T-helper 2 cell treated with Interferon-gamma antibody and Interleukin-4, amounts not matched to agents 5 μg/mL and 100 μg/mL, for 36 hours (primary cell): Measurements from ENCODE around the gene COL5A1.

Experiments
- DNase-seq: peaks from one replicate; pipeline ENCODE4 v3.0.0; 2021; ENCODE audit warnings: low spot score
- H3K27ac Mint-ChIP-seq: one replicate; pipeline ENCODE4 v1.8.0; 2021; ENCODE audit warnings: mild to moderate bottlenecking, mixed read lengths
- H3K27me3 Mint-ChIP-seq: one replicate; pipeline ENCODE4 v1.8.0; 2021; ENCODE audit warnings: low read depth, mixed read lengths
- H3K36me3 Mint-ChIP-seq: one replicate; pipeline ENCODE4 v1.8.0; 2021; ENCODE audit warnings: low read depth, mixed read lengths
- H3K4me1 Mint-ChIP-seq: one replicate; pipeline ENCODE4 v1.8.0; 2021; ENCODE audit warnings: low read depth, mixed read lengths
- H3K4me3 Mint-ChIP-seq: one replicate; pipeline ENCODE4 v1.8.0; 2022; ENCODE audit warnings: mild to moderate bottlenecking, moderate library complexity, mixed read lengths
- H3K9me3 Mint-ChIP-seq: one replicate; pipeline ENCODE4 v1.8.0; 2021; ENCODE audit warnings: mixed read lengths

The COL5A1 gene

DNA sequence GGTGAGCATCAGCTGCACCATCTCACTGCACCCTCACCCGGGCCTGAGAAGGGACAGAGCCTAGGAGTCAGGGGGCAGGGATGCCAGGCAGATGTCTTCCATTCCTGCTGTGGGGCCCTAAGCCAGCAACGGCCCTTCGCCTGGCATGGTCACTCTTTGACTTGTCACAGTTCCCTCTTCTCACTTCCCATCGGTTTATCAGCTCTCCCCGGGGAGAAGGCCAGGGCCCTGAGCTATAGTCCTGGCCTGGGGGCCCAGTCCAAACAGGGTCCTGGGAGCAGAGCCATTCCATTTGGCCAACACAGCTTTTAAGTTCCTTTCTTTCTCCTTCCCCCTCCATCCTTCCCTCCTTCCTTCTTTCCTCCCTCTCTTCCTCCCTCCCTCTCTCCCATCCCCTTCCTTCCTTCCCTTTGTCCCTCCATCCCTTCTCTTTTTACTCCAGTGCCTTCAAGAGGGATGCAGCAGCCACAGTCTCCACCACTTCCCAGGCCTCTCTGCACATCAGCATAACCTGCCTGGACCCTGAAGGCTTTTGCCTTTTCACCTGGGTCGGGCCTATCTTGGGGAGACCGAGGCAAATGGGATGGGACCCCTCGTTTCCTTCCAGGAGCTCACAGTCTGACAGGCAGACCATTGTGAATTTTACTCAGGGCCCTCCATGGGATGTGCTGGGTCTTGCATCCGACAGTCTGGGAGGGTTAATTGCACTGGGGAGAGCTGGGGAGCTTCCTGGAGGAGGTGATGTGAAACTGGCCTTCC is 4.2 kb downstream of the COL5A1 start:
- Mint-ChIP-seq H3K4me3 (no peak overlapping the region), H3K36me3 (no peaks in the 10 kb centered on the region), H3K27me3 (peaks cover 8% of the 10 kb centered on the region), H3K27ac (no peak overlapping the region), H3K4me1 (no peaks in the 10 kb centered on the region), H3K9me3 (no peaks in the 10 kb centered on the region)
- no peak for DNase-seq

DNA sequence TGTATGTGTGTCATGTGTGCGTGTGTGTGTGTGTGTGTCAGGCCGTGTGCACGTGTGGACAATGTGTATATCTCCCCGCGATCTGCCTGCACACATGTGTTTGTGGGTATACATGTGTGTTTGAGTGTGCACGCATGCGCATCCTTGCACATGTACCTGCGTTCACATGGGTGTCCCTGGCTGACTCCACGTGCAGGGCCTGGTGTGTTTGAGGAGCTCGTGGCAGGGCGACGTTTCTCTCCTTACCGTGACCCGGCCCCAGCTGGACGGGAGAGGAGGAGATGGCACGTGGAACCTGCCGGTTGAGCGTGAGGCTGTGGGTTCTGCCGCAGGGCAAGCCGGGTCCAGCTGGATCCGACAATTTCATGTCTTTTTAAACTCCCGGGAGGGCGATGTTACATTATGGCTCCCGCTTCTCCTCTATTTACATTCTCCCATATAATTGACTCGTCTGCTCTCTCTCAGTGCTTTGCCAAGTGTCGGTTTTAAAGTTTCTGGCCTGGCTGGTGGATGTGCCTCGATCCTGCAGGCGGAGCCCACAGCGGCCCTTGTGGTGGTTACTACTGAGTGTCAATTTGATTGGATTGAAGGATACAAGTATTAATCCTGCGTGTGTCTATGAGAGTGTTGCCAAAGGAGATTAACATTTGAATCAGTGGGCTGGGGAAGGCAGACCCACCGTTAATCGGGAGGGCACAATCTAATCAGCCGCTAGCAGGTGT is 5.9 kb downstream of the COL5A1 start:
- H3K4me3 Mint-ChIP-seq: no peak overlapping the region
- no peak overlapping the region for H3K27ac Mint-ChIP-seq
- no peaks in the 10 kb centered on the region for H3K9me3 Mint-ChIP-seq
- H3K4me1 Mint-ChIP-seq: no peaks in the 10 kb centered on the region
- no peak for DNase-seq
- no peaks in the 10 kb centered on the region for H3K36me3 Mint-ChIP-seq
- peaks cover 7% of the 10 kb centered on the region for H3K27me3 Mint-ChIP-seq

DNA sequence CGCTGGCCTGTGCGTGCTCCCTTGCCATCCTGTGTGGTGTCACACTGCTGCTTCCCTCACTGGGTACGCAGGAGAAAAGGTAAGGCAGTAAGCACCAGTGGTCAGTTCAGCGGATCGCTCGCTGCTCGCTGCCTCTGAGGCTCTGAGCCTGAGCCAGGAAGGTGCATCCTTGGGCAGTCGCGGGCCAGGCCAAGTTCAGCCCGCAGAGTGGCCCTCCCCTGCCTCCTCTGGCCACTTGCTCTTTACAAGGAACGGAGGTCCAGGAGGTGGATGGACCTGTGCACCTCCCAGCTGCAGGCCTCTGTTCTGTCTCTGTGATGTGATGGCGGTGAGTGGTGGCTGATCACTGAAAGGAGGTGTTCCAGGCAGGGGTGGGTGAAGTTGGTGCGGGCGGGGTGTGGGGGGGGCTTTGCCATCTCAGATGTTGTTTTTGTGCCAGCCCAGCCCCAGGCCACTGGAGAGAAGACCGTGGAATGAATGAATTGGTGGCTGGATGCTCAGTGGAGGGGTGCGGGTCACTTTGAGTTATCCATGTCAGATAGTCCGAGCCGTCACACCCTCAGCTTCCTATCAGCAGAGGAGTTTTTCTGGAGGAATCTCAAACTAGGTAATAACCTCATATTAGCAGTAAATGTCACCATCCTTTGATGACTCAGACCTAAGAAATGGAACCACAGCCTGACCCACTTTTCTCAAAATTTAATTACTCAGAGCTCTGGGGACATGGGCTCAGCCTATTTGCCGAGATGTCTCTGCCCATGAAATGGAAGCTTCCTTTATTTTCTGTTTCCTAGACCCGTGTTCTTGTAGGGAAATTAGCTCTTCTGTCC is 7.3 kb downstream of the COL5A1 start:
- Mint-ChIP-seq H3K4me1 (no peaks in the 10 kb centered on the region), H3K36me3 (no peaks in the 10 kb centered on the region), H3K9me3 (no peaks in the 10 kb centered on the region), H3K4me3 (no peak overlapping the region), H3K27ac (no peak overlapping the region), H3K27me3 (no peaks in the 10 kb centered on the region)
- no peak for DNase-seq

DNA sequence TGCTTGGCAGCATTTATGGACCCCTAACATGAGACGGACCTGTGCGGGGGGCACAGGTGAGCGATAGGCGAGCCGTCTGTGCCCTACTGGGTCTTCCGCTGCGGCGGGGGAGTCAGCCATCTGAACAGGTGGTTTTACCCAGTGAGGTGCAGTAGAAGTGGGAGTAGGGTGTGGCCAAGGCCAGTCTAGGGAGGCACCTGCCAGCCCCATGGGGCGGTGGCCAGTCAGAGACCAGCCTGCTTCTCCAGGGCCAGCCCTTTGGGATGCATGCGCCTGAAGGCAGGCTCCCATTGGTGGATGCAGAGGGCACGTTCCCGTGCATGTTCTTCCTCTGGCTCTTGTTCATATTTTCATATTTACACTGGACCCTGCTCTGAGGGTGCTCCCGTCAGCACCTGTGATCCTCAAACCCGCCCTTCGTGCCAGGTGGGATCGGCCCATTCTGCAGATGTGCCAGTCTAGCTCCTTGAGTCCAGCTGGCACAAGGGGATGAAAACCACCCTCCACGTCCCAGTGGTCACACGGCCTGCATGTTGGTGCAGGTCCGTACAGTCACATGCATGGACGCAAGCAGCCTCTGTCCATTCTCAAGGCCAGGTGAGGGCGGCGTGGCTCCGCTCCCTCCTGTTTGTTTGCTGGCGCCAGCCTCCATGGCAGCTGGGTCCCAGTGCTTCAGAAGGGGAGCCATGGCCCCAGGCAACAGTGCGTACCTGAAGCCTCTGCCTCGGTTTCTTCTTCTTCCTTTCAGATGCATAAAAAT is 9.0 kb downstream of the COL5A1 start:
- DNase-seq: no peak
- H3K4me1 Mint-ChIP-seq: no peaks in the 10 kb centered on the region
- no peaks in the 10 kb centered on the region for H3K27me3 Mint-ChIP-seq
- no peaks in the 10 kb centered on the region for H3K9me3 Mint-ChIP-seq
- no peaks in the 10 kb centered on the region for H3K36me3 Mint-ChIP-seq
- no peak overlapping the region for H3K4me3 Mint-ChIP-seq
- no peak overlapping the region for H3K27ac Mint-ChIP-seq

DNA sequence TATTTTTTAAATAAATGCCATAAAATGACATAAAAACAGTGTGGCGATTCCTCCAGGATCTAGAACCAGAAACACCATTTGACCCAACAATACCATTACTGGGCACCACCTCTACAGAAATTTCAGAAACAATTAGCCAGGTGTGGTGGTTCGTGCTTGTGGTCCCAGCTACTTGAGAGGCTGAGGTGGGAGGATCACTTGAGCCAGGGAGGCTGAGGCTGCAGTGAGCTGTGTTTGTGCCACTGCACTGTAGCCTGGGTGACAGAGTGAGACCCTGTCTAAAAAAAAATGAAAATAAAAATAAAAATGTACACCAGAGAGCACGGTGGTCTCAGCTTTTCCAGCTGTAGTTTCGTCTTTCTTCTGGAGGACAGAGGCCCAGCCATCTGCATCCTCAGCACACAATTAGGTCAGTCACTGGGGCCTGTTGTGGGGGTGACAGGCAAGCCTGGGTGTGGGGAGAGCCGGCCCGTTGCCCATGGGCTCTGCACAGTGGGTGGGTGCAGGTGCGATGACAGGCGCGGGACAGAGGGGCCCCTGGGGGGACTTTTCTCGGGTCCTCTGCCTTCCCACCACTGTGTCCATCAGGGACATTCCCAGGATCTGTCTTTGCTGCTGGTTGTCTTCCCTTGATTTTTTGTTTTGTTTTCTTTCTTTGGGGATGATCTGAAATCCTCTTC is 9.8 kb downstream of the COL5A1 start:
- DNase-seq: no peak
- Mint-ChIP-seq H3K4me3 (no peak overlapping the region), H3K27ac (no peak overlapping the region), H3K27me3 (no peaks in the 10 kb centered on the region), H3K36me3 (no peaks in the 10 kb centered on the region), H3K9me3 (no peaks in the 10 kb centered on the region), H3K4me1 (no peaks in the 10 kb centered on the region)

DNA sequence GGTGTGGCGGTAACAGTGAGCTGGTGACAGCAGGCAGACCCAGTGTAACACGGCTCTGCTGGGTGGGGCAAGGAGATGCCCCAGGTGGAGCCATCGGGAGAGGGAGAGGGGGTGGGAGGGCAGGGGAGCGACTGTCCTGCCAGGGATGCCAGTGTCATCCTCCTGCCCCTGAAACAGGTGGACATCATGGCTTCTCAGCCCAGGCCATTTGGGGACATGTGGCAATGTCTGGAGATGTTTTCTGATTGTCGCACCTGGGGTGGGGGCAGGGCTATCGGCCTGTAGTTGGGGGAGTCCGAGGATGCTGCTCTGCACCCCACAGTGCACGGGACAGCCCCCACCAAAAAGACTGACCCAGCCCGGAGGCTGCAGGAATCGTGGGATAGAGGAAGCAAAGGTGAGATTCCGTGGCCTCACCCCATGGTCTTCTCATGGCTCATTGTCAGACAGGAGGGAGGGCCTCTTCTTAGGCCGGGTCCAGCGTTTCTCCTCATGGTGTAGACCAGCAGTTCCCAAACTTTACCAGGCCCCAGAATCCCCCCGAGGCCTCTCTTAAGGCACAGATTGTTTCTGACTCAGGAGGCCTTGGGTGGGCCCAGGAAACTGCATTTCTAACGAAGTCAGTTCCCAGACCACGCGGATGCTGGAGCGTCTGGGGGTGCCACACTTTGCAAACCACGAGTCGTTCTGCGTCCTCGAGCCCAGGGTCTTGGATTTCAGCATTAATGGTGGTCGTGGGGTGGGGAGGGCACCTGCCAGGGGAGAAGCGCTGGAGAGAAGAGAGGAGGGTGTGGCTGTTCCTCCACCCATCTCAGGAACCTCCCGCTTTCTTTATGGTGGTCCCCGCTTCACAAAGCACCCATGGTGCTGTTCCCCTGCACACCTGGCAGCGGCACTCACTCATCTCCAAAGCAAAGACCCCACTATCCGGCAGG is 11.0 kb downstream of the COL5A1 start:
- Mint-ChIP-seq H3K4me3 (no peak overlapping the region), H3K9me3 (no peaks in the 10 kb centered on the region), H3K27ac (no peak overlapping the region), H3K4me1 (no peaks in the 10 kb centered on the region), H3K27me3 (no peaks in the 10 kb centered on the region), H3K36me3 (no peaks in the 10 kb centered on the region)
- no peak for DNase-seq

DNA sequence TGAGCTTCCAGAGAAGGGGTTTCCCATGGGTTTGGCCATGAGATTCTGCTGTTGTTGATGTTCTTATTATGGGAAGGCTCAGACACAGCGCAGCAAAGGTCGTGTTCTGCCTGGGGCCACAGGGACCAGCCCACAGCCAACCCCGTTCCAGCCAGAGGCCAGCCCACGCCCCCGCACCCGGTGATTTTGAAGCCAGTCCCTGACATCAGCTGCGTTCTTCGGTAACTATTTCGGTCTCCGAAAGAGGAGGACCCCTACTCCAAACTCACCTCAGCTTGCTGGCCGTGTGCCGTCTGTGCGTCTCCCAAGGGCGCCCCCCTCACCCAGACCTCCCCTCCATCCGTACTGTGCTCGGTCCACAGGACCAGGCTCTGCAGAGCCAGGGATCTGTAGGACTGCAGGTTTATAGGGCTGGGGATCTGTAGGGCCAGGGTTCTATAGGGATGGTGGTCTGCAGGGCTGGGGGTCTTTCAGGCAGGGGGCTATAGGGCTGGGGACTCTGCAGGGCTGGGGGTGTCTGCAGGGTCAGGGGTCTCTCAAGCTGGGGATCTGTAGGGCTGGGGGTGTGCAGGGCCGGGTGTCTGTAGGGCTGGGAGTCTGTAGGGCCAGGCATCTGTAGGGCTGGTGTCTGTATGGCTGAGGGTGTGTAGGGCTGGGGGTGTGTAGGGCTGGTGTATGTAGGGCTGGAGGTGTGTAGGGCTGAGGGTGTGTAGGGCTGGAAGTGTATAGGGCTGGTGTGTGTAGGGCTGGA is 11.8 kb downstream of the COL5A1 start:
- Mint-ChIP-seq H3K27me3 (no peaks in the 10 kb centered on the region), H3K36me3 (no peaks in the 10 kb centered on the region), H3K9me3 (no peaks in the 10 kb centered on the region), H3K4me3 (no peak overlapping the region), H3K4me1 (no peaks in the 10 kb centered on the region), H3K27ac (no peak overlapping the region)
- DNase-seq: no peak

DNA sequence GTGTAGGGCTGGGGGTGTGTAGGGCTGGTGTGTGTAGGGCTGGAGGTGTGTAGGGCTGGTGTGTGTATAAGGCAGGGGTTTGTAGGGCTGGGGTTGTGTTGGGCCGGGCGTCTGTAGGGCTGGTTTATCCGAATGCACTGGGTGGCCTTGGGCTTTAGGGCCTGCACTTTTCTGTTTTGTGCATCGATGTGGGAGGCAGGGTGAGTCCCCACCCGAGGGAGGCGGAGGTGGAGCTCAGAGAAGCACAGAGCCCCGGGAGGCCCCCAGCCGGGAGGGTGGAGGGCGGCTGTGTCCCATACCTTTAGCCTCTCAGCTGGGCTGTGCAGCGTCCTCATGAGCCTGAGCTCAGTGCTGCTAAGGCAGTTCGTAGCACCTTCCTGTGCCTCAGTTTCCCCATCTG is 13.5 kb downstream of the COL5A1 start:
- H3K4me1 Mint-ChIP-seq: no peaks in the 10 kb centered on the region
- no peaks in the 10 kb centered on the region for H3K36me3 Mint-ChIP-seq
- H3K27ac Mint-ChIP-seq: no peak overlapping the region
- no peak overlapping the region for H3K4me3 Mint-ChIP-seq
- no peaks in the 10 kb centered on the region for H3K27me3 Mint-ChIP-seq
- DNase-seq: no peak
- H3K9me3 Mint-ChIP-seq: peaks cover 7% of the 10 kb centered on the region

DNA sequence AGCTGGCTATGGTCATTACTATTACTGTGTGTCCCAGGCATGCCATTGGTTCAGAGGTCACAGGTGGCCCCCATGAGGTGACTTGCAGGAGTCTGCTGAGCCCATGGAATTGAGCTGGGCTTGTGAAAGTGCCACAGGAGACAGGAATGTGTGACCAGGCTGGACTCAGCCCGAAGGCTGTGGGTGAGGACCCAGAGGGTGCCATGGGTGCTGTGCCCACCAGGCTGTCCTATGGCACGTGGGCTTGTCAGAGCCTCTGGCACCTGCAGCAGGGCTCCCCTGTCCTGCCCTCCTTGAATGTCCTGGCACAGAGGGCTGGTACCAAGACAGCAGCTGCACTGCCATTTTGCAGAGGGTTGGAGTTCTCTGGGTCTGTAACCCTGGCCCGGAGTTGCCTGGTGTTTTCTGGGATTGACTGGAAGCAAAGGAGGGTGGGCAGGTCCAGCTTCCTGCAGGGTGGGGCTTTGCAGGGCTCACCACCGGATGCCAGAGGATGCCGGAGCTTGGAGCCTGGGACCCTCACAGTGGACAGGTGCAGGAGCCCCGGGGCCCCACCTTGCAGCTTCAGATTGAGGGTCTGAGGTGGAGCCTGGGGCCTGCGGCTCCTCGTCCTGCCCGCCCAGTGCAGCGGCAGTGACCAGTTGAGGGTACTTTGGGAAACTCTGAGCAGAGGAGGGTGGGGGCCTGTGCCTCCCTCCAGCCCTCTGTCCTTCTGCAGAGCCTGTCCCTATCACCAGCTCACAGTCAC is 14.2 kb downstream of the COL5A1 start:
- H3K4me3 Mint-ChIP-seq: no peak overlapping the region
- no peak overlapping the region for H3K27ac Mint-ChIP-seq
- no peaks in the 10 kb centered on the region for H3K36me3 Mint-ChIP-seq
- DNase-seq: no peak
- H3K4me1 Mint-ChIP-seq: no peaks in the 10 kb centered on the region
- H3K9me3 Mint-ChIP-seq: peaks cover 13% of the 10 kb centered on the region
- no peaks in the 10 kb centered on the region for H3K27me3 Mint-ChIP-seq

DNA sequence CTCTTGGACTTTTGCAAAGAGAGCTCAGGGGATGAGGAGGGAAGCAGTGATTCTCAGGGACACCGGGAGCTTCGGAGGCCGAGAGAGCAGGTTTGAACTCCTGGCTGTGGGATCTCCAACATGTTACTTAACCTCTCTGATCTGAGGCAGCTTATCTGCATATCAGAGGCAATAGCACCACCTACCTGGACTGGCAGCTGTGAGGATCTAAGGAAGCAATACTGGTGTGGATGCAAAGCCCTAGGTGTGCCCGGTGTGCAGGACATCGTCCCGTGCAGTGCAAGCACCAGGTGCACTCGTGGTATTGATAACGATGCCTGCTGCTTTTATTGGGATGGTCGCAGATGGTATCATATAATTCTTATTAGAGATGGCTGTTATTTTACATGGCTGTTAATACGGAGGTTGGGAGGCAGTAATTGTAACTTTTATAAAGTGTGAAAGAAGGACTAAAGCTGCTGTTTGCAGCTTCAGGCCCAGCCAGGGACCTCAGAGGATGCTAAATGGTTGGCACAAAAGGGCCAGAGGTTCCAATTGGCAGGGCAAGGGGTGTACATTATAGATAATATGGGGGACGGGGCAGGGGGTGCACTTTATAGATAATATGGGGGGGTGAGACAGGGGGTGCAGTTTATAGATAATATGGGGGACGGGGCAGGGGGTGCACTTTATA is 14.9 kb downstream of the COL5A1 start:
- peaks cover 17% of the 10 kb centered on the region for H3K9me3 Mint-ChIP-seq
- no peak for DNase-seq
- H3K36me3 Mint-ChIP-seq: no peaks in the 10 kb centered on the region
- no peak overlapping the region for H3K4me3 Mint-ChIP-seq
- H3K4me1 Mint-ChIP-seq: no peaks in the 10 kb centered on the region
- H3K27me3 Mint-ChIP-seq: no peaks in the 10 kb centered on the region
- H3K27ac Mint-ChIP-seq: no peak overlapping the region

DNA sequence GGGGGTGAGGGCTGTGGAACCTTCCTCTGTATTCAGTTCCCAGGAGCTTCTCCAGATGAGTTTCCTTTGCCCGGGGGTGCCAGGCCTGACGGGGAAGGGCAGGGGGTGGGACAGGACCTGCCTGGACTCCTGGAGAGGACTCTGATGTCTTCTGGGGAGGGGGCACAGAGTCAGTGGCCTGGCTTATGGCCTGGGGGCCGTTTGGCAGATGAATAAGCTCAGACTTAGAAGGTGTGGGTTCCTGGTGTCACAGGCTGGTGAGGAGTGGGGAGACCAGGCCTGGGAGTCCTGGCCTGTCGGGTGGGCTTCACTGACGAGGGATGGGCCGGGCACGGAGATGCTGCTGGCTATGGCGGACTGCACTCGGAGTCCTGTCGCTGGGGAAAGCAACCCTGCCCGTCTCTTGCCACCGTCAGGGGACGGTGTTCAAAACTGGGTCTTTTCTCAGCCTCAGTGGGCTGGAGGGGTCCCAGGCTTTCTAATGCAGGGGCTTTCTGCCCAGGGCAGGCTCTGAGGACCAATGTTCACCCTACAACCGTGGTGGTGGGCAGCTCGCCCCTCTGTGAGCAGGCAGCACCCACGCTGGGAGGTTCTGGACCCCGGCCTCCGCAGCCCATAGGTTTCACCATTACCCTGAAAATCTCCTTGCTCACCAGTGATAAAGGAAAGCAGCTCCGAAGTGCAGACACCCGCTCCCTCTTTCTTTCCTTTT is 16.2 kb downstream of the COL5A1 start:
- DNase-seq: no peak
- H3K36me3 Mint-ChIP-seq: no peaks in the 10 kb centered on the region
- no peak overlapping the region for H3K4me3 Mint-ChIP-seq
- H3K27me3 Mint-ChIP-seq: no peaks in the 10 kb centered on the region
- H3K4me1 Mint-ChIP-seq: no peaks in the 10 kb centered on the region
- H3K27ac Mint-ChIP-seq: no peak overlapping the region
- H3K9me3 Mint-ChIP-seq: peaks cover 25% of the 10 kb centered on the region
